ENCODE data around the gene ARL8B.

DNA sequence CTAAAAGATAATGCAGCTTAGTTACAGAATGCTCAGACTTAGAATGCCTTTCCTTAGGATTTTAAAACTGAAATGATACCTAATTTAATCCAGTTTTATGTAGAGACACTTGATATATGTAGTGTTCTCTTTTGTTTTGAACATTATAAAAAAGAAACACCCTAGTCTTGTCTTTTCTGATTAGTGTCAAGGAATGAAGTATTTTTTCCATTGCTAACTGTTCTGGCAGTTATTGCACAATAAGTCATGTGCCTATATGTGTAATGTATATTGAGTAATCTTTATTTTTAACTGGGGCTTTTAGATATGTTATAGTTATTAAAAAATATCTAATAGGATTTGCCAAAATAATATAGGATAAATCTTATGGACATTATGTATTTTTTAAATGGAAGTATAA is 4.5 kb downstream of the ARL8B start:
- TF ChIP-seq GABPA (IDR thresholded peaks at IDR 0.05 in 1 of 2, conservative IDR thresholded peaks at IDR 0.05 in 1 of 2) (no peak), HNF4A (conservative IDR thresholded peaks at IDR 0.05) (no peak)
- TF ChIP-seq, protein P1, sequence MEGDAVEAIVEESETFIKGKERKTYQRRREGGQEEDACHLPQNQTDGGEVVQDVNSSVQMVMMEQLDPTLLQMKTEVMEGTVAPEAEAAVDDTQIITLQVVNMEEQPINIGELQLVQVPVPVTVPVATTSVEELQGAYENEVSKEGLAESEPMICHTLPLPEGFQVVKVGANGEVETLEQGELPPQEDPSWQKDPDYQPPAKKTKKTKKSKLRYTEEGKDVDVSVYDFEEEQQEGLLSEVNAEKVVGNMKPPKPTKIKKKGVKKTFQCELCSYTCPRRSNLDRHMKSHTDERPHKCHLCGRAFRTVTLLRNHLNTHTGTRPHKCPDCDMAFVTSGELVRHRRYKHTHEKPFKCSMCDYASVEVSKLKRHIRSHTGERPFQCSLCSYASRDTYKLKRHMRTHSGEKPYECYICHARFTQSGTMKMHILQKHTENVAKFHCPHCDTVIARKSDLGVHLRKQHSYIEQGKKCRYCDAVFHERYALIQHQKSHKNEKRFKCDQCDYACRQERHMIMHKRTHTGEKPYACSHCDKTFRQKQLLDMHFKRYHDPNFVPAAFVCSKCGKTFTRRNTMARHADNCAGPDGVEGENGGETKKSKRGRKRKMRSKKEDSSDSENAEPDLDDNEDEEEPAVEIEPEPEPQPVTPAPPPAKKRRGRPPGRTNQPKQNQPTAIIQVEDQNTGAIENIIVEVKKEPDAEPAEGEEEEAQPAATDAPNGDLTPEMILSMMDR (IDR thresholded peaks at IDR 0.05; ENCODE audit: low read depth, low read length, missing input control), result no peak
- TF ChIP-seq, protein P2, sequence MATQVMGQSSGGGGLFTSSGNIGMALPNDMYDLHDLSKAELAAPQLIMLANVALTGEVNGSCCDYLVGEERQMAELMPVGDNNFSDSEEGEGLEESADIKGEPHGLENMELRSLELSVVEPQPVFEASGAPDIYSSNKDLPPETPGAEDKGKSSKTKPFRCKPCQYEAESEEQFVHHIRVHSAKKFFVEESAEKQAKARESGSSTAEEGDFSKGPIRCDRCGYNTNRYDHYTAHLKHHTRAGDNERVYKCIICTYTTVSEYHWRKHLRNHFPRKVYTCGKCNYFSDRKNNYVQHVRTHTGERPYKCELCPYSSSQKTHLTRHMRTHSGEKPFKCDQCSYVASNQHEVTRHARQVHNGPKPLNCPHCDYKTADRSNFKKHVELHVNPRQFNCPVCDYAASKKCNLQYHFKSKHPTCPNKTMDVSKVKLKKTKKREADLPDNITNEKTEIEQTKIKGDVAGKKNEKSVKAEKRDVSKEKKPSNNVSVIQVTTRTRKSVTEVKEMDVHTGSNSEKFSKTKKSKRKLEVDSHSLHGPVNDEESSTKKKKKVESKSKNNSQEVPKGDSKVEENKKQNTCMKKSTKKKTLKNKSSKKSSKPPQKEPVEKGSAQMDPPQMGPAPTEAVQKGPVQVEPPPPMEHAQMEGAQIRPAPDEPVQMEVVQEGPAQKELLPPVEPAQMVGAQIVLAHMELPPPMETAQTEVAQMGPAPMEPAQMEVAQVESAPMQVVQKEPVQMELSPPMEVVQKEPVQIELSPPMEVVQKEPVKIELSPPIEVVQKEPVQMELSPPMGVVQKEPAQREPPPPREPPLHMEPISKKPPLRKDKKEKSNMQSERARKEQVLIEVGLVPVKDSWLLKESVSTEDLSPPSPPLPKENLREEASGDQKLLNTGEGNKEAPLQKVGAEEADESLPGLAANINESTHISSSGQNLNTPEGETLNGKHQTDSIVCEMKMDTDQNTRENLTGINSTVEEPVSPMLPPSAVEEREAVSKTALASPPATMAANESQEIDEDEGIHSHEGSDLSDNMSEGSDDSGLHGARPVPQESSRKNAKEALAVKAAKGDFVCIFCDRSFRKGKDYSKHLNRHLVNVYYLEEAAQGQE (IDR thresholded peaks at IDR 0.05), result no peak
- TF ChIP-seq, protein P3, sequence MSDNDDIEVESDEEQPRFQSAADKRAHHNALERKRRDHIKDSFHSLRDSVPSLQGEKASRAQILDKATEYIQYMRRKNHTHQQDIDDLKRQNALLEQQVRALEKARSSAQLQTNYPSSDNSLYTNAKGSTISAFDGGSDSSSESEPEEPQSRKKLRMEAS (IDR thresholded peaks at IDR 0.05), result no peak

All from liver (tissue), 3 donors.